HG02759 (cell line): ENCODE results near the gene SRP14.
"Not testable (repeated sequence)": the region's sequence is repeated elsewhere in the genome, so short reads cannot be mapped to it uniquely, and the experiment has no call there.

Source experiments
- ATAC-seq: cut with Tn5 transposase; IDR thresholded peaks from one replicate; pipeline ENCODE4 v1.9.1; 2021; ENCODE audit warnings: mild to moderate bottlenecking, moderate library complexity; ENCODE audit not compliant: unreplicated experiment

SRP14 gene

DNA sequence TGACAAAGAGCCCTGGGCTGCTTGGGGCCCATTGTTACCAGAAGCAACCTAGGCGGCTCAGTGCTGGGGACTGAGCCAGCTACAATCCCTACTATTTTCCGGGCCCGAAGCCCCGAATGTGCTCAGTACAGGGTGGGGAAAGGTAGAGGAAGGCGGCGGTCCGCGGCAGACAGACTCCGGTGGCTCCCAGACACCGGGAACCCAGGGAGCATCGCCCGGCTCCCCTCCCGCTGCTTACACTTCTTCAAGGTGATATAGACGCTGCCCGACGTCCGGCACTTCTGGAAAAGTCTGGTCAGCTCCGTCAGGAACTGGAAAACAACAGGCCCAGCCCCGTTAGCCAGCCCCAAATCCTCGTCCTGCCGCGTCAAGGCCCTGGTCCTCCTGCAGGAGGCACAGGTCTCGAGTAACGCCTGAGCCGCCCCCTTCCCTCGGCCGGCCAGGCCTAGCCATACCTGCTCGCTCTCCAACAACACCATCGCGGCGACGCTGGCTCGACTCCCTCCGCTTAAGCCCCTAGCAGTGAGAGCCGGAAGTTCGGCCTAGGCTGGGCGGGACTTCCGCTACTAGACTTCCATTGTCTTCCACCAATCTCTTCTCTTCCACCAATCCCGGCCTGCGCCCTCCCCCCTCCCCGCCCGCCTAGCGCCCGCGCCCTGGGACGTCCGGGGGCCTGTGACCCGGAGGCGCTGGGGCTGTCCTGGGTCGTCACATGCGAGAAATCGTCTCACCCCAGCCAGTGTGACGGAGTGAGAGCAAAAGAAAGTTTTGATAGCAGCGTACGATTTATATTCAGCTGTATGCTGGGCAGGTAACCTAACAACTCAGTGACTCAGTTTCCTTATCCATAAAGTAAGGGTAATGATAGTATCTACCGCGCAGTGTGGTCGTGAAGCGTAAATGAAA lies at the start of gene SRP14:
SRP14 (minus strand) TSS at position 544 of the 906 bp plus-strand sequence; CDS start at position 479, 65 bp downstream.
- peak; percentile 96 for ATAC-seq

DNA sequence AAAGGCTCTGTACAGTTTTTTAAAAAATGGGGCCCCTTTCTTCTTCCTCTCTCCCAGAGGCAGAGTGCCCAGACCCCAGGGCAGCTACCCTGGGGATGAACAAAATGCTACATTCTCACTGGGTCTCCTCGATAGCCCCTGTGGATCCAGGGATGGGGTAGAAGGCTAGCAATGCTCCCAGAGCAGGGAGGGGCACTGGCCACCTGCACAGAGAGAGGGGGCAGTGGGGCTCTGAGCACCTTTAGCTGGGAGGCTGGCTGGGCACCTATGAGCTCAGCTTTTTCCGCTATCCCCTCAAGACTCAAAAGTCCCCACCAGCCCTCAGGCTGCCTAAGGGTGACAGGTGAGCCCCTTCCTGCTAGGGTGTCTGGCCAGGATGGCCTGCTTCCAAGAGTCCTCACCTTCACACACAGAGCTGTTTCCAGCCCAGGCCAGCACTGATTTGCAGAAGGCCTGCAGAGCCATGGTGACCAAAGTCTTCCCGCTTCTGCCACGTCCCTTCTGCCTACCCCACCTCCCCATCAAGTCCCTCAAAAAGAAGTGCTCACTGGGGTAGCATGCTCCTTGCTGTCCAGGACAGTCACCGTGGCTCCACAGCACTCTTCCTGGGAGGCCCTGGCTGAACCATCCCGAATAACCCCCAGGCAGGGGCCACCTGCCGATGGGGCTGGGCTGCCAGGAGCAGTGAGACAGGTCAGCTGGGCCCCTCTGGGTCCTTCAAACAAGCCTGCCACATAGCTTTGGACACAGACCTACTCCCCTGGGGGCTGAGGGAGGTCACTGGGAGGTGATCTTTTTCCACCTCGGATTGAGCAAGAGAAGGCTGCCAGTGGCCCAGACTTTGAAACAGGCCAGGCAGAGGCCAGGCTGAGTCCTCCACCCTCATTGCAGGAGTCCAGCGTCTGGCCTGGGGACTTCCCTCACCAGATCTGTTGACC lies 49.3 kb upstream of the SRP14 start:
- ATAC-seq: no peak

DNA sequence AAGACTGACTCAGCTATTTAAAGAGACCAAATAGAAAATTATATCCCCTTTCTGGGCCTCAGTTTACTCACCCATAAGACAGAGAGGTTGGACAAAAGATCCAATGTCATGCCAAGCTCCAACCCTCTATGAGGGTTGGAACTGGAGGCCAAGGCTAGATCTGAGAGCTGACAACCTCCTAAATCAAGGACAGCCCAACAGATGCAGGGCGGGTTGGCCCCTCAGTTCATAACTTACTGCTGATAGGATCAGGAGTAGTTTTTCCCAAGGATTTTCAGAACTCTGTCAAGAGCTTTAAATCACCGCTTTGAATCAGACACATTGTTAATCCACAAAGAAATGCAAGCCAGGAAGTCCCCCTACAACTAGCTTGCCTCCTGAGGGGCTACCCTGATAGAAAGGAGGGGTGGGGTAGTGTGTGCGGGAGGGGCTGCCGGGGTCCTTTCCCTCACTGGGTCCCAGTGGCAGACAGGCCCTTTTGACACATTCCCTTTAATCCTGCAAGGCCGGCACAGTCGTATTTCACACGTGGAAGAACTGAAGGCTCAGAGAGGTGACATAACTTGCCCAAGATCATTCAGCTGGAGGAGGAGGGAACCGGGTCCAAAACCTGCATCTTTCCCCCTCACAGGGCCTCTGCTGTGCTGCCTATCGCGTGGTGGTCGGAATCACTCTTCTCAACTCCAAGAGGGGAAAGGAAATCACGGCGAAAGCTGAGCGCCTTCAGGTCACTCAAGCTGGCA lies 48.3 kb upstream of the SRP14 start:
- no peak for ATAC-seq

GRCh38 chr15:40085266-40085665 lies 46.3 kb upstream of the SRP14 start:
- no peak for ATAC-seq

DNA sequence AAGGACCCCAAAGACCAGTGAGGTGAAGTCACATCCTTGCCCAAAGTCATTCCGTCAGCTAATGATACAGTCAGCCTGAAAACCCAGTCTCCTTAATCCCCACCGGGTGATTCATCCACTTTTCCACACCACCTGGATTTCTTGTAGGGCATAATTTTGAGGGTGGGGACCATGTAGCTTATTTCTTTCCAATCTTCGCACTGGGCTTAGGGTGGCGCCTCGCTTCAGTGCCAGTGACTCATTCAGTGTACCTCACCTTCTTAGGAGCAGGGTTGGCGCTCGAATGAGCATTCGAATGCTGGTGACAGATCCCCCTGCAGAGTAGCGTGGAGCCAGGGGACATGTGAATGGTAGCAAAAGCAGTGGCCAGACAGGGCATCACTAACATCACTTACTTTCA lies 45.7 kb upstream of the SRP14 start:
- no peak for ATAC-seq

DNA sequence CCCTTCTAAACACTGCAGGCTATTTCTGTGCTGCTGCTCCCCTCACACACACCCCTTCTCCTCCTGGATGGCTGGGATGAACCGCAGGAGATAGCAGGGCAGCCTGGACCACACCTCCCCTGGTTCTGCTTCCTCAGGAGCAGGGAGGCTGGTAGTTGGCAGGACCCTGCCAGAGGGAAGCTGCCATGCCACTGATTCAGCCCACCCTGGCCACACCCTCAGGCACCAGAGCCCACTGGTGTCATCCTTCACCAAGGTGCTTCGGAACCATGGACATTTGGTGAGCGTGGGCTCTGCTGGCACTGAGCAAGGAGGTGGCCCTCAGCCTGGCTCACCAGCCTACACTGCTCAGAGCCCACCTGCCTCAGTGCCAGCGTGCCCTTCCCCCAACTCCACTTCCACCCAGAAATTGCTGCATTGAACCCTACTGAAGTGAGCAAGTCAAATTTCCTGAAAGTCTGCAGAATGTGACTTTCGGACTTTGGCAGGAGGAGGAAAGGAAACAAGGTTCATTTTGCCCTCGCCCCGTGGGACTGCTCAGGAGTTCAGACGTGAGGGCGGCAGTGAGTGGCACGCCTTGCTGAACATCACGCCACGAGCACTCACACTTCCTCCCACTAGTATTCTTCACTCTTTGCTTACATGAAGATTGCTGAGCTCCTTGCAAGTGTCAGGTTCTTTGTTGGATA lies 43.4 kb upstream of the SRP14 start:
- ATAC-seq: no peak

DNA sequence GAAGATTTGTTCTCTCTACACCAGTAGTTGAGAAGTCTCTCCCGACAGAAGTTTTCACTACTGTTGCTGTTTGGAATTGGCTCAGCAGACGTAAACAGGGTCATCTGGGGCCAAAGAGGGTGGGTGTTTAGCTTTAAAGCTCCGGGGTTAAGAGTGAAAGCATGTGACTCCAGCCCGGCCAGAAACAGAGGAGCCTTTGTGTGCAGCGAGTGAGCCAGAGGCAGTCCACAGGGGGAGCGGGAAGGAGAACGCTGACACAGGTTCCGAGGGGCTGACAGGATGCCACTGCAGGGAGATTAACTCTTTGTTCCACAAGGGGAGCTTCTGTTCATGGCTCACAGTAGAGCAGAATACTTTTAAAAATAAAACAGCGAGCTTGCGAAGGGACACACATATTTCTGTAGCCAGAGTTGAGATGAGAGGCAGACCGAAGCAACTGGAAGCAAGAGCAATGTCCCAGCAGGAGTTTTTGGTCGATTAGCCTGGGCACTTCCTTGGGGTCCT lies 42.8 kb upstream of the SRP14 start:
- ATAC-seq: no peak

DNA sequence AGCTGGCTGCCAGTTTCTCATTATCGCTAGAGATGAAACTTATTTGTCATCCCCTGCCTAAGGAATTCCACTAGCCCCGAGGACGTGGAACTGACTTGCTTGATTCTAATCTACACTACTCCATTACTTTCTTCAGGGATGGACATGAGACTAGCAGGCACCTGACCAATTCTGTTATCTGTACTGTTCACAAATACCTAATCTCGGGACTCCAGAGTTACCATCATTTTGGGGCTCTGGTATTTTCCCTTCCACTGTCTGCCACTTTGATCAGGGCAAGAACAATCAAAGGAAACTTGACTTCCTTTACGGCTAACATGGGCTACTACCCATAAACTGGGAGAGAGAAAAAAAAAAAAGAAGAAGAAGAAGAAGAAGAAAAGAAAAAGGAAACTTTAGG lies 41.9 kb upstream of the SRP14 start:
- no peak for ATAC-seq

DNA sequence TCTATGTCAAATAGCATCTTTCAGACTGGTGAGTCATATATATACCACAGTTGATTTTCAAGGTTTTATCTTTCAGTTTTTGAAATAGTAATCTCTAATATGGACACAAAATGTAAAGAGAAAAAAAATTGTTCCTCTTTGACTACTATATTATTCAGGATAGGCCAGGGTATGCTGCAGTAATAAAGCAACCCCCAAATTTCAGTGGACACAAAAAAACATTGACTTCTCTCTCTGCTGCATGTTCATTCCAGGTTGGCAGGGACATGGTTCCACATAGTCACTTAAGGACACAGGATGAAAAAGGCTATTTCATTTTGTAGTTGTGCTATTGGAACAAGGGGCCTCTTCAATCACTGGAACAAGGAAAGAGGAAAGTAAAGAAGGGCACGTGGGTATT lies 41.1 kb upstream of the SRP14 start:
- no peak for ATAC-seq

DNA sequence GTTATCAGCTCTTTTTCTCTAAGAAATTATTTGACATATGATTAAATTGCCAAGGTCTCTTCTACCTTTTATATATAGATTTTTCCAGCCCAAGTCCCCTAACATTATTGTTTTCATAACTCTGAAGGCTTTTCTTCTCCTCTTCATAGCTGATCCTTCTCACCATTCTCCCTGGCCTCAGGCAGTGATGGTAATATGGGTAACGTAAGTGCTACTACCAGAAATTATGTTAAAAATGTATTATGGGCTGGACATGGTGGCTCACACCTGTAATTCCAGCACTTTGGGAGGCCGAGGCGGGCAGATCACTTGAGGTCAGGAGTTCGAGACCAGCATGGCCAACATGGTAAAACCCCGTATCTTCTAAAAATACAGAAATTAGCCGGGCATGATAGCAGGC lies 40.5 kb upstream of the SRP14 start:
- no peak for ATAC-seq

- no peak for ATAC-seq
Measured at GRCh38 chr15:40075298-40076044, 36.5 kb upstream of the SRP14 start.

DNA sequence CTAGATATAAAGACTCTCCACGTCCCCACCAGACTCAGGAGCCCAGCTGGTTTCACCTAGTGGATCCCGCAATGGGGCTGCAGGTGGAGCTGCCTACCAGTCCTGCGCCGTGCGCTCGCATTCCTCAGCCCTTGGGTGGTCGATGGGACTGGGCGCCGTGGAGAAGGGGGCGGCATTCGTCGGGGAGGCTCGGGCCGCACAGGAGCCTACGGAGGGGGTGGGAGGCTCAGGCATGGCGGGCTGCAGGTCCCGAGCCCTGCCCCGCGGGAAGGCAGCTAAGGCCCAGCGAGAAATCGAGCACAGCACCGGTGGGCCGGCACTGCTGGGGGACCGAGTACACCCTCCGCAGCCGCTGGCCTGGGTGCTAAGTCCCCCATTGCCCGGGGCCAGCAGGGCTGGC lies 35.7 kb upstream of the SRP14 start:
- ATAC-seq: not testable (repeated sequence)

GRCh38 chr15:40073716-40074490 lies 34.9 kb upstream of the SRP14 start:
- not testable (repeated sequence) for ATAC-seq

- no peak for ATAC-seq
Measured at GRCh38 chr15:40072216-40072990, 33.4 kb upstream of the SRP14 start.

DNA sequence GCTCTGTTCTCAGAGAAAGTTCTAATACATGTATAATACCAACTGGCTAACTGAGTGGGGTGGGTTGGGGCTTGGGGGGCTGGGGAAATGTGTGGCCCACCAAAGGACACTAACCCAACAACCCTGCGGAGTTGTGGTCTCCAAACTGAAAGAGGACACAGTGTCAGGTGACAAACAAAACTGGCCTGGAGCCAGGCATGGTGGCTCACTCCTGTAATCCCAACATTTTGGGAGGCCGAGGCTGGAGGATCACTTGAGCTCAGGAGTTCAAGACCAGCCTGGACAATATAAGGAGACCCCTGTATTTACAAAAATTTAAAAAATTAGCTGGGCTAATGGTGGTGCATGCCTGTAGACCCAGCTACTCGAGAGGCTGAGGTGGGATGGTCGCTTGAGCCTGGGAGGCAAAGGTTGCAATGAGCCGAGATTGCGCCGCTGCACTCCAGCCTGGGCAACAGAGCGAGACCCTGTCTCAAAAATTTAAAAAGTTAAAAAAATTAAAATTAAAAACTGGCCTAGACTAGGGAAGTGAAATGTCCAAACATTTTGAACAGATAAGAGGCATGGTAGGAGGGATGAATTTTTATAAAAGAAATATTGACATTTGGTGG lies 31.7 kb upstream of the SRP14 start:
- no peak for ATAC-seq

GRCh38 chr15:40070166-40070557 lies 31.2 kb upstream of the SRP14 start:
- ATAC-seq: peak; percentile 7
